Measurements from ENCODE around the gene KLHL13. TPM values are rescaled to one million over a fixed set of nuclear protein-coding genes. Genes with fewer than 3 reads are reported as not detected.
A peak's percentile ranks its signal among the peaks of the same experiment; 100 is the strongest.

Gene KLHL13
- total and polyA plus RNA-seq, 2 of the 8 experiments (the other 6 are each of a cell fraction or from before 2014, with no cell fraction given), result 6.4 to 12.8 TPM

- peak; percentile 55 for TF ChIP-seq ASH2L (IDR thresholded peaks at IDR 0.05; ENCODE audit: low read length)
- no peak for TF ChIP-seq BRCA1 (IDR thresholded peaks at IDR 0.05; ENCODE audit: low read depth, low read length)
- no peak for TF ChIP-seq MAFK (IDR thresholded peaks at IDR 0.05; ENCODE audit: low read depth, low read length)
- TF ChIP-seq MAX (IDR thresholded peaks at IDR 0.05), result peak; percentile 16; the same call in 1 of the 2 replicates
- TF ChIP-seq KDM1A (IDR thresholded peaks at IDR 0.05; ENCODE audit: borderline replicate concordance, low read length), result no peak
- TF ChIP-seq EGR1 (IDR thresholded peaks at IDR 0.05; ENCODE audit: borderline replicate concordance, low read depth, low read length), result no peak
- TF ChIP-seq CTCF (IDR thresholded peaks at IDR 0.05; ENCODE audit: control extremely low read depth in 1 of 3, insufficient read depth in 1 of 3, low read depth in 1 of 3, low read length in 3 of 3), result no peak
- peak; percentile 68; the same call in 1 of the 2 replicates for TF ChIP-seq RBBP5 (IDR thresholded peaks at IDR 0.05; ENCODE audit: borderline replicate concordance, low read depth, low read length)
- TF ChIP-seq E2F6 (IDR thresholded peaks at IDR 0.05), result peak; percentile 32; the same call in 1 of the 2 replicates
- TF ChIP-seq KDM4A (IDR thresholded peaks at IDR 0.05; ENCODE audit: low read depth, low read length, severe bottlenecking), result peak; percentile 70
- no peak for TF ChIP-seq SRF (IDR thresholded peaks at IDR 0.05; ENCODE audit: low read depth, low read length)
- no peak for TF ChIP-seq FOSL1 (IDR thresholded peaks at IDR 0.05; ENCODE audit: insufficient read depth, low read depth, low read length)
- TF ChIP-seq CTBP2 (IDR thresholded peaks at IDR 0.05; ENCODE audit: borderline replicate concordance, insufficient read depth, insufficient read length, low read length), result no peak
- TF ChIP-seq CBX5 (IDR thresholded peaks at IDR 0.05; ENCODE audit: low read depth, low read length), result no peak
- no peak for TF ChIP-seq RFX5 (IDR thresholded peaks at IDR 0.05; ENCODE audit: borderline replicate concordance, low read depth, low read length)
- no peak for TF ChIP-seq RXRA (IDR thresholded peaks at IDR 0.05; ENCODE audit: insufficient read depth, low read depth, low read length)
- no peak for TF ChIP-seq EP300 (IDR thresholded peaks at IDR 0.05; ENCODE audit: borderline replicate concordance in 1 of 2, low read depth in 2 of 2, low read length in 2 of 2)
- TF ChIP-seq JUN (IDR thresholded peaks at IDR 0.05; ENCODE audit: low read depth, low read length), result no peak
- TF ChIP-seq POU5F1 (IDR thresholded peaks at IDR 0.05; ENCODE audit: low read depth, low read length), result no peak
- TF ChIP-seq RAD21 (IDR thresholded peaks at IDR 0.05 in 1 of 2, conservative IDR thresholded peaks at IDR 0.05 in 1 of 2; ENCODE audit: low read depth in 2 of 2, low read length in 2 of 2), result no peak
Measured at GRCh38 chrX:118115953-118116712, 477 bp downstream of the KLHL13 start (continued).

All from H1 (cell line).